GM18951 (cell line): ENCODE measurements around the gene BCAS3.
"Not testable (repeated sequence)": the region's sequence is repeated elsewhere in the genome, so short reads cannot be mapped to it uniquely, and the experiment has no call there.

ENCODE experiments used
- POLR2A ChIP-seq: IDR thresholded peaks from 4 replicates; pipeline ENCODE4 v1.6.1; 2011; ENCODE audit warnings: mild to moderate bottlenecking; ENCODE audit not compliant: insufficient read length, insufficient read depth; ENCODE audit errors: extremely low read depth
- in situ Hi-C: fragments of 300-500 bp; cut with MboI; formaldehyde crosslinking; loops from one replicate; pipeline ENCODE4 v1.12.0; 2022; ENCODE audit warnings: low sequenced_read_pairs, mixed read lengths, inconsistent platforms; ENCODE audit not compliant: unreplicated experiment

The BCAS3 gene

DNA sequence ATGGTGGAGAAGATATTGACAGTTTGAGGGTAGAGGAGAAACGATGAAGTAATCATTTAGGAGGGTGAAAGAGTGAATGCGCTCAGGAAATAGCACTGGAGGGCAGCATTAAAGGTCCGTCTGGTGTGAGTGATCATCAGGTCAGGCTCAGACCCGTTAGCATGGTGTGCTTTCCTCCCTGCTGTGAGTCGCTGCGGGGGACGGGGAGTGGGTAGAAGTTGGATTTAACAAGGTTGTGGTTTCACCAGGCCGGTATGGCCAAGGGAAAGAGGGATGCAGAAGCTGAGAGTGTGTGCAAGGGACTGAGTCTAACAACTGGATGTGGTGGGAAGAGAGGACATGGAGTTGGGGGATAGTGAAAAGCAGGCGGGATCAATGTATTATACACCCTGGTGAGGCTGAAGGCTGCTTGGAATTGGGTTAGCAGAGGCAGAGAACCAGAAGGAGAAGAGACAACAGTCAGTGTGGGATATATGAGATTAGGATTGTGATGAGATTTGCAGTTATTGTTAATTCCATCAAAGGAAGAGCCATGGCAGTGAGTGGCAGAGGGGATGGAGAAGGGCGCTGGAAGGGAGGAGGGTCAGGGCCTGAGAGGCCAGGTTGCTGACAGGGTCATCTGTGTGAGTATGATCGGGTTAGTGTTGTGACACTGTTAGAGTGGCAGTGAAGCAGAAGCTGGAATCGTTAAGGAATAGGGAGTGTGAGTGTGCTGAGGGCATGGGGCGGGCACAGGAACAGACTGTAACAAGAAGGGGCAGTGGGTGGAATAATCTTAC lies 663.0 kb downstream of the BCAS3 start:
- in situ Hi-C loops: no loop called here
- TF ChIP-seq POLR2A: no peak

- in situ Hi-C loops: no loop called here
- TF ChIP-seq POLR2A: no peak
Measured at GRCh38 chr17:61343576-61343975, 665.9 kb downstream of the BCAS3 start.

DNA sequence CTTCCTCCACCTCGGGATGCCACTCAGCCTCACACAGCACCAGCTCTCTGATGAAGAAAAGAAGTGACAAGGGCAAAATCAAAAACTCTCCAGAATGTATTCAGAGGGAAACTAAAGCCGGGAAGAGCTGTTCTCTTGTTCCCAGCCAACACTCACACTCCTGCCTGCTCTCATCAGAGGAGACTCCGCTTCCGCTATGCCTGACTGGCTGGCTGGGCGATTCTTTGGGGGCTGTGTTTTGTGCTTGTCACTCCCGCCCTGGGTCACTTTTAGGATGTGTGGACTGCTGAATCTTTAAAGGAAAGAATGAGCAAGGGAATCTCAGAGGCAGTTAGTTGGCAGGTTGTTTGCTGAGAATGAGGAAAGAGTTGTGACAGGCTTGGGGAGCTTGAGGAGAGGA lies 667.4 kb downstream of the BCAS3 start:
- in situ Hi-C loops: no loop called here
- no peak for TF ChIP-seq POLR2A

DNA sequence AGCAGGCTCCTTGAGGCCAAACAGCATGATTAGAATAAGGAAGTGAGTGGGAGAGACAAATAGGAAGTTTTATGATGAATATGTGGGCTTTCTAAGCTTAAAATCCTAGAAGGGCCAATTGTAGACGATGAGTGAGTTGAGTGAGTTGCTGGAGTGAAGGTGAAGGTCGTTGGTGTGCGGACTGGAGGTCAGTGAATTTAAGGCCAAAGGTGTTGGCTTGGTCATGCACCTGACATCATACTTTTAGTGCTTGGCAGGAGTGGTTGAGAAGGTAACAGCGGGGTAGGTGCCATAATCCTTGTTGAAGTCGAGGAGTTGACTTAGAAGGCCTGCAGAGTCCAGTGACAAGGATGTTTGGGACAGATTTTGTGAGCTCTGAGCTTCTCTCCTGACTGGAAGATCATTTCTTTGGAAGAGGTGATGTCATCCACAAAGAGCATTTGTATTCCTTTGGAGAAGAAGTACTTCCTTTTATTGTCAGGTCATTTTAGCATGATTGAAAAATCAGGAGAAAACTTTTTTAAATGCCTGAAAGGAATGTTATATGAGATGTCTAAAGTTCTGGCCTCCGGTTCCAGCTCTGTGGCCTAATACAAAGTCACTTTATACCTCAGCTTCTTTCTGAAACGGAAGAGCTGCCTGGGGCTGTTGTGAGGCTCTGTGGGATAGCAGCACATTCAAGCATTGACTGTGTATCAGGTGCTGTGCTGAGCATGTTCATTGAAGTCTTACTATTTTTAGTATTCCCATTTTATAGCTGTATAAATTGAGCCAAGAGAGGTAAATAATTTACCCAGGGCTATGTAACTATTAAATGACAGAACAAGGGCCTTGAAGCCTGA lies 668.4 kb downstream of the BCAS3 start:
- in situ Hi-C loops: no loop called here
- TF ChIP-seq POLR2A: no peak

DNA sequence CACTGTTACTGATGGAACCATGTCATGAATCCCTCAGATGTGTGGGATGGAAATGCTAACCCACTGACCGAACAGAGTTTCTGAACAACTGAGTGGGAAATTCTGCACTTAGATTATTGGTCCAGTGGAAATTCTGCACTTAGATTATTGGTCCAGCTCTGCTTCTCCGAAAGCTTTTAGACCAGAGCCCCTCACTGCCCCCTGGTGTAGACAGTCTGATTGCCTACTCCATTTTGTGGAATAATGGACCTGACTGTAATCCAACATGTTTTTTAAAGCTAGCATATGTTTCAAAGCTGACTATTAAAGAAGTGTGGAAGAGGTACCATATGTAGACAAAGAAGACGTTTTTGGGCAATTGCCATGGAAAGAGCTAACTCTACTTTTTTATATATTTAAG lies 671.7 kb downstream of the BCAS3 start:
- in situ Hi-C loops: no loop called here
- TF ChIP-seq POLR2A: no peak

DNA sequence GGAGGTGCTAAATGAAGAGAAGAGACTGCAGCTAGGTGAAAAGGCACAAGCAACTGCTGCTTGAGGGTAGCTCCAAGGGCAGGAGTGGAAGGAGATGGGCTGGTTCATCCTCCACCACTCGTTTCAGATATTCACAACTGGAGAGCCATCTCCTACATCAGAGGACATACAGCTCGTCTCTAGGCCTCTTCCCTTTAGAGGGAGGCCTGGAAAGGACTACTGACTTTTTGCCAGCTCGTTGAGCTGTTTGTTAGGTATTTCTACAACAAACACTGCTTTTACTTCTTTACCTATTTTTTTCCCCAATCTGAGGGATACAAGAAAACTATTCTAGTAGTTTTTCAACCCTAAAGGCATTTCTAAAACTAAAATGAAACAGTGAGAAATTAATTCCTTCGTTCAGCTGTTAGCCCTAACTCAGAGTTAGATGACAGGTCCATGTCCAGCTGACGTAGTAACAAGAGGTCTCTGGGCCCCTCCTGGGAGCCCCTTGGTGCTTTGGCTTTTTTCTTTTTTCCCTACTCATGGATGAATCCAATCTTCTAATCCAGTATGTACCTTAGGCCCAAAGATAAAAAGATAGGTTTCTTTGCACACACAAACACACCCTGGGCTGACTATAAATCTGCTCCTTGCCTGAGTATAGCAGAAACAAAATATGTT lies 674.2 kb downstream of the BCAS3 start:
- in situ Hi-C loops: no loop called here
- TF ChIP-seq POLR2A: no peak

GRCh38 chr17:61352408-61352770 lies 674.7 kb downstream of the BCAS3 start:
- no peak for TF ChIP-seq POLR2A
- in situ Hi-C loops: no loop called here

DNA sequence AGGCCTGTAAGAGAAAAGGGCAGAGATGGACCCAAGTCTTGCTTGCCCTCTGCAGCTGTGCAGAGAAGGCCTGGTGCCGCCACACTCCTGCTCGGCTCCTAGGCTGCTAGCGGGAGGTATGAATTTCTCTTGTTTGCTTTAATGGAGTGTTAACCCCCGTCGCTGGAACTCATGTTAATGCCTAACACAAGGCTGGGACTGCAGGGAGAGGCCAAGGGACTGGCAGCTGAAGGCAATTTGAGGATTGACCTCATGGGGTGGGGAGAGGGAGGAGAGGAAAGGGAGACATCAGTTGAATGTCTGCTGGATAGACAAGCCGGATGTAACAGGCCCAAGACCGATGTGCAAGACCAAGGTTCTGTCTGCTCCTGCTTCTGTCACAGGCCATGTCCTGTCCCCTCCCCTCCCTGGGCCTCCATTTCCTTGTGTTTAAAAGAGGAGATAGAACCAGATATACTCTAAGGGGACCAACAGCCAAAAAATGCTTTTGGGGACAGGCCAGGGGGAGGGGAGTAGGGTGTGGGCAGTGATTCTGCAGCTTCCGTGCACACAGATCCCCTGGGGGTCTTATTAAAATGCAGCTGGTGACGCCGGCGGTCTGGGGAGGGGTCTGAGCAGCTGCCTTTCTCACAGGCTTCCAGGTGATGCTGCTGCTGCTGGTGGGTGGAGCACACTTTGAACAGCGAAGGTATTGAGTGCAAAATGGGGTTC lies 675.3 kb downstream of the BCAS3 start:
- no peak for TF ChIP-seq POLR2A
- in situ Hi-C loops: no loop called here

- in situ Hi-C loops: no loop called here
- TF ChIP-seq POLR2A: no peak
Measured at GRCh38 chr17:61353615-61354014, 676.0 kb downstream of the BCAS3 start.

DNA sequence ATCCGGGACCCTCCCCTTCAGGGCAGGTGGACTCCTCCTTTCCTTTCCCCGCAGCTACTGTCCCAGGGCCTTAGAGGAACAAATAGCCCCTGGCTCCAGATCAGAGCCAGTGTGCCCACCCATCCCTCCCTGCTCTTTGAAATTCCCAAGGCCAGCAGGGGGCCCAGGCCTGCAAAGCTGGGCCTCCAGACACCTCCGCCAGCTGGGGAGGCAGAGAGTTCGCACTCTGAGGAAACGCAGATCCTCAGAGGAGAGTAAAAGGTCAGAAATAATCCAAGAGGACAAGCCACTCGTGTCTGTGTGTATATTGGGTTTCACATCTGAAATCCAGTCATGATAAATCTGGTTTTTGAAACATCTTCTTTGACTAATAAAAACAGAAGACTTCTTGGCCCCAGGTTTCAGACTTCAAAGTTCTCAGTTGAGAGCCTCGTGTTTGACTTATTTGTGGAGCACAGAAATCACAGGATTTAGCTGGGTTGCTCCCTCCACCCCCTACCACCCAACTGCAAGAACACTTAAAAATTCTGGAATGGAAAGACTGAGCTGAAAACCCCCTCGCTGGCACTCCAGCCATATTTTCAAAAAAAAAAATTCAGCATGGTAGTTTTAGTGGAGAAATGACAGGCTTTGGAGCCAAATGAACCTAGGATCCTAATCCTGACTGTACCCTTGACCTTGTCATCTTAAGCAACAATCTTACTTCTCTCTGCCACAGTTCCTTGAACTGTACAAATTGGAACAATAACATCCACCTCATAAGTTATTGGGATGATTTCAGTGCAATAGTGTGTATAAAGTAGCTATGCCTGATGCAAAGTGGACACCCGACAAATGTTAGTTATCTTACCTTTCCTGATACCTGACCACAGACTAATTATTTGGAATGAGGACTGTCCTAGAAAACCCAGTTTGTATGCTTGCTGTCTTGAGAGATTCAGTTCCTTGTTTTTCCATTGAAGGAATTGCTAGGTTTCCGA lies 677.5 kb downstream of the BCAS3 start:
- in situ Hi-C loops: no loop called here
- TF ChIP-seq POLR2A: no peak

DNA sequence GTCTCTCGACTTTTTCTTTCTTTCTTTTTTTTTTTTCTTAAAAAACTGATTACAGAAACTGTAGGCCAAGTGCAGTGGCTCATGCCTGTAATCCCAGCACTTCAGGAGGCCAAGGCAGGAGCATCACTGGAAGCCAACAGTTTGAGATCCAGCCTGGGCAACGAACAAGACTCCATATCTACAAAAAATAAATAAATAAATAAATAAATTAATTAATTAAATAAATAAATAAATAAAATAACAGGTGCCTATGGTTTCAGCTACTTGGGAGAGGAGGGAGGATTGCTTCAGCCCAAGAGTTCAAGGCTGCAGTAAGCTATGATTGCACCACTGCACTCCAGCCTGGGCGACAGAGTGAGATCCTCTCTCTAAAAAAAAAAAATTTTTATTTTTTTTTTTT lies 679.4 kb downstream of the BCAS3 start:
- in situ Hi-C loops: not testable (repeated sequence)

DNA sequence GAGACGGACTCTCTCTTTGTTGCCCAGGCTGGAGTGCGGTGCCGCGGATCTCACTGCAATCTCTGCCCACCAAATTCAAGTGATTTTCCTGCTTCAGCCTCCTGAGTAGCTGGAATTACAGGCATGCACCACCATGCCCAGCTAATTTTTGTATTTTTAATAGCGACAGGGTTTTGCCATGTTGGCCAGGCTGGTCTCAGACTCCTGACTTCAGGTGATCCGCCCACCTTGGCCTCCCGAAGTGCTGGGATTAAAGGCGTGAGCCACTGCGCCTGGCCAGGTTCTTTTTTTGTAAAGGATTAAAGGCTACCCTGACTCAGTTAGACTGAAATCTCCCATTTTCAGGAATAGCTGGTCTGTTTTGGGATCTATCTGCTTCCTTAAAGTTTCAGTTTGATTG lies 681.9 kb downstream of the BCAS3 start:
- in situ Hi-C loops: not testable (repeated sequence)
